ENCODE data around the gene SGCE.

SGCE gene

DNA sequence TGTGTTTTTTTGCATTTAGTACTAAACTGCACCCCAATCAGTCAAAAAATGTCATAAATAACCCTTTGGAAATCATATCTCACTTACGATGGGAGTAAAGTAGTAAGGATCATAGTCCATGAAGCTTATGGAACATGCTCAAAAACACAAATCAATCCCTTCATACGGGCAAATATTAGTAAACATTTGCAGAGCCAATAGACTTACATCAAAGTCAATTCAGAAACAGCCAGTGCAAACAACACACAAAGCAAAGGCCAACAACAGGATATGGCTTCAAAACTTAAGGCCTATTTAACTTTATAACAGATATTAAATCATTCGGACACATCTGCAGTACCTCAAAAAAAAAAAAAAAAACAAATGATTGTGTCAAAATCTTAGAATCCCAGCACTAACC lies 32.1 kb downstream of the SGCE start:
- TF ChIP-seq, protein P1, sequence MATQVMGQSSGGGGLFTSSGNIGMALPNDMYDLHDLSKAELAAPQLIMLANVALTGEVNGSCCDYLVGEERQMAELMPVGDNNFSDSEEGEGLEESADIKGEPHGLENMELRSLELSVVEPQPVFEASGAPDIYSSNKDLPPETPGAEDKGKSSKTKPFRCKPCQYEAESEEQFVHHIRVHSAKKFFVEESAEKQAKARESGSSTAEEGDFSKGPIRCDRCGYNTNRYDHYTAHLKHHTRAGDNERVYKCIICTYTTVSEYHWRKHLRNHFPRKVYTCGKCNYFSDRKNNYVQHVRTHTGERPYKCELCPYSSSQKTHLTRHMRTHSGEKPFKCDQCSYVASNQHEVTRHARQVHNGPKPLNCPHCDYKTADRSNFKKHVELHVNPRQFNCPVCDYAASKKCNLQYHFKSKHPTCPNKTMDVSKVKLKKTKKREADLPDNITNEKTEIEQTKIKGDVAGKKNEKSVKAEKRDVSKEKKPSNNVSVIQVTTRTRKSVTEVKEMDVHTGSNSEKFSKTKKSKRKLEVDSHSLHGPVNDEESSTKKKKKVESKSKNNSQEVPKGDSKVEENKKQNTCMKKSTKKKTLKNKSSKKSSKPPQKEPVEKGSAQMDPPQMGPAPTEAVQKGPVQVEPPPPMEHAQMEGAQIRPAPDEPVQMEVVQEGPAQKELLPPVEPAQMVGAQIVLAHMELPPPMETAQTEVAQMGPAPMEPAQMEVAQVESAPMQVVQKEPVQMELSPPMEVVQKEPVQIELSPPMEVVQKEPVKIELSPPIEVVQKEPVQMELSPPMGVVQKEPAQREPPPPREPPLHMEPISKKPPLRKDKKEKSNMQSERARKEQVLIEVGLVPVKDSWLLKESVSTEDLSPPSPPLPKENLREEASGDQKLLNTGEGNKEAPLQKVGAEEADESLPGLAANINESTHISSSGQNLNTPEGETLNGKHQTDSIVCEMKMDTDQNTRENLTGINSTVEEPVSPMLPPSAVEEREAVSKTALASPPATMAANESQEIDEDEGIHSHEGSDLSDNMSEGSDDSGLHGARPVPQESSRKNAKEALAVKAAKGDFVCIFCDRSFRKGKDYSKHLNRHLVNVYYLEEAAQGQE (IDR thresholded peaks at IDR 0.05; ENCODE audit: insufficient read depth in 1 of 2, low read depth in 2 of 2, low read length in 2 of 2) = no peak
- TF ChIP-seq FOXP2 (optimal IDR thresholded peaks at IDR 0.05; ENCODE audit: borderline replicate concordance, extremely low read depth, extremely low read length, insufficient read depth) (no peak), TAF1 (IDR thresholded peaks at IDR 0.05; ENCODE audit: borderline replicate concordance, insufficient read depth, low read length) (no peak), POLR2AphosphoS5 (IDR thresholded peaks at IDR 0.05; ENCODE audit: low read depth, low read length) (no peak), SIN3A (IDR thresholded peaks at IDR 0.05; ENCODE audit: borderline replicate concordance, insufficient read depth, low read length) (no peak)

DNA sequence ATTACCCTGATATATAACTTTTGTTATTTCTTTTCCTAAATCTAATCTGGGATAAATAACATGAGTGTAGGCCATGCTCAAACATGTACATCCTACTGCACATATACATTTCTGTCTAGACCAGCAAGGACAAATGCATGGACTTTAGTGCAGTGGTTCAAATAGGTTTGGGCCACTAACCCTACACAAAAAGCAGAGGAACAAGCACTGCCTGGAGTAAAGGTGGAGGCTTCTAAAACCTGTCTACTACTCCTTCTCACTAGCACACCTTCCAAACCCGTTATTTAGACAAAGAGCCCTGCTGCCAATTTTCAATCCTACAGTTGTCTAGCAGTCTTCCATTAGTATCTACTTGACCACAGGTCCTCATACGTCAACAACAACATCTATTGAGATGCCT lies 34.8 kb downstream of the SGCE start:
- TF ChIP-seq SIN3A (IDR thresholded peaks at IDR 0.05; ENCODE audit: borderline replicate concordance, insufficient read depth, low read length) (no peak), FOXP2 (optimal IDR thresholded peaks at IDR 0.05; ENCODE audit: borderline replicate concordance, extremely low read depth, extremely low read length, insufficient read depth) (no peak), POLR2AphosphoS5 (IDR thresholded peaks at IDR 0.05; ENCODE audit: low read depth, low read length) (no peak), TAF1 (IDR thresholded peaks at IDR 0.05; ENCODE audit: borderline replicate concordance, insufficient read depth, low read length) (no peak)
- TF ChIP-seq, protein P1 (IDR thresholded peaks at IDR 0.05; ENCODE audit: insufficient read depth in 1 of 2, low read depth in 2 of 2, low read length in 2 of 2) = no peak

DNA sequence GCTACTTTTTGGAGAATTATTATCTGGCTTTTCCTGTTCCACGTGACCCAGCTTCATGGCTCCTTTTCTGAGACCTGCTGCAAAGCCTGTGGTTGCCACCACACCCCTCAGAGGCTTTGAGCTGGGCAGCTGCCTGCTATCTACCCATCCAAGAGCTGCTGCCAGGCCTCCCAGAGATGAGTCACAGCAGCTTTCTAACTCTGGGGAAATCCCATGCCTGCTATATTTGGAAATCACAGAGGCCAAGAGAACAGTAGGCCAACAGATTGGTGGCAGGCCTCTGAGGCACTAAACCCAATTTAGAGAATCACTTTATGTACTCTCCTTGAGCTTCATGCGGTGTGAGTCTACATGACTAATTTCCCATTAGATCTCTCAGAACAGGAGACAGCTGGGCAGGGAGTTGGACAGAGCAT lies 35.2 kb downstream of the SGCE start:
- TF ChIP-seq FOXP2 (optimal IDR thresholded peaks at IDR 0.05; ENCODE audit: borderline replicate concordance, extremely low read depth, extremely low read length, insufficient read depth) (no peak), TAF1 (IDR thresholded peaks at IDR 0.05; ENCODE audit: borderline replicate concordance, insufficient read depth, low read length) (no peak)

DNA sequence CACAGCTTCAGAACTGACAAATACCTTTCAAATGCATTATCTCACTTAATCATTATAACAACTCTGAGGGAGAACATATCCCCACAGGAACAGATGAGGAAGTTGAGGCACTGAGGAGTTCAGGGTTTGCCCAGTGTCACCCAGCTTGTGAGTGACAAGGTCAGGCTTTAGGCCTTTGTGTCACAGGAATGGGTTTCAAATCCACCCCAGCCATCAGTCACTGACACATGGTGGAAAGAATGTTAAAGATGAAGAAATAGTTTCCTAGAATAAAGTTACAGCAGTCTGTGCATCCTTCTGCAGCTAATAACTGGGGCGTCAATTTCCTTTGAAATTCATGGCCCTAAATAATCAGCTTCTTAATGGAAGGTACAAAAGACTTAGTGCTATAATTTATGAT lies 37.8 kb downstream of the SGCE start:
- TF ChIP-seq SIN3A (IDR thresholded peaks at IDR 0.05; ENCODE audit: borderline replicate concordance, insufficient read depth, low read length) (no peak), POLR2AphosphoS5 (IDR thresholded peaks at IDR 0.05; ENCODE audit: low read depth, low read length) (no peak), FOXP2 (optimal IDR thresholded peaks at IDR 0.05; ENCODE audit: borderline replicate concordance, extremely low read depth, extremely low read length, insufficient read depth) (no peak), TAF1 (IDR thresholded peaks at IDR 0.05; ENCODE audit: borderline replicate concordance, insufficient read depth, low read length) (no peak)
- TF ChIP-seq, protein P1 (IDR thresholded peaks at IDR 0.05; ENCODE audit: insufficient read depth in 1 of 2, low read depth in 2 of 2, low read length in 2 of 2) = no peak

DNA sequence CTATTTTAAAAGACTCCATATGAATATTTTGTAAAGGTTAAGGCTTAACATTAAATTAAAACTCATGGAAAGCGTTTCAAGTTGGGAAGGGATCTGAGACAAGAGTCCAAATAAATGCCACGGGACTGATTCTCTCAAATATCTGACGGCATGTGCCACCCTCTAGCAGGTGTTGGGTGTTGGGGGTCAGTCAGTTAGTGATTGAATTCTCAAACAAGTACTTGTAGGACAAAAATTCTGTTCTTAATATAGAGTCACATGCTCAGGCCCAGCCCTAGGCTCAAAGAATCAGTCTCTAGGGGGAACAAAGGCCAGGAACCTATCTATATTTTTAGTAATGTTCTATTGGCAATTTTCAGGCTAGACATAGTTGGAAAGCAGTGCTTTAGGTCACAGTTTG lies 39.1 kb downstream of the SGCE start:
- no peak for TF ChIP-seq POLR2AphosphoS5 (IDR thresholded peaks at IDR 0.05; ENCODE audit: low read depth, low read length)
- TF ChIP-seq, protein P1 (IDR thresholded peaks at IDR 0.05; ENCODE audit: insufficient read depth in 1 of 2, low read depth in 2 of 2, low read length in 2 of 2) = no peak
- no peak for TF ChIP-seq FOXP2 (optimal IDR thresholded peaks at IDR 0.05; ENCODE audit: borderline replicate concordance, extremely low read depth, extremely low read length, insufficient read depth)
- no peak for TF ChIP-seq TAF1 (IDR thresholded peaks at IDR 0.05; ENCODE audit: borderline replicate concordance, insufficient read depth, low read length)
- TF ChIP-seq SIN3A (IDR thresholded peaks at IDR 0.05; ENCODE audit: borderline replicate concordance, insufficient read depth, low read length) = no peak
